ENCODE results near the gene TRABD2B.

DNA sequence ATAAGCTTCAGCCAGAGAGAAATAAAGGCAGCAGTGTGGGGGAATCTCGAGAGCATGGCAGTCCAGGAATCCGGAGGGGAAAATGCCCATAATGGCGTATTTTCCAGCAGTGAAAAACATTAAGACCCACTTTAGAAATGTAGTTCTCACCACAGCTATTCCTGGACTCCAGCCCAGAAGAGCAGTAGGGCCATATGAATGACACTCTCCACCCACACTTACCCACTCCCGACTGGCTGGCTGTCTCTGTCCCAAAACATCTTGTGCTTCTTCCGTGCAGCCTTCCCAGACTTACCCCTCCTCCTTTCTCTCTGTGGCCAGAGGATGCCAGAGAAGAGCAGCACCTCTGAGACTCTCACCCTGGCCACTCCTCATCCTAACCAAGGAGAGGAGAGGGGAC is 56.4 kb downstream of the TRABD2B start:
- TF ChIP-seq, protein P1, sequence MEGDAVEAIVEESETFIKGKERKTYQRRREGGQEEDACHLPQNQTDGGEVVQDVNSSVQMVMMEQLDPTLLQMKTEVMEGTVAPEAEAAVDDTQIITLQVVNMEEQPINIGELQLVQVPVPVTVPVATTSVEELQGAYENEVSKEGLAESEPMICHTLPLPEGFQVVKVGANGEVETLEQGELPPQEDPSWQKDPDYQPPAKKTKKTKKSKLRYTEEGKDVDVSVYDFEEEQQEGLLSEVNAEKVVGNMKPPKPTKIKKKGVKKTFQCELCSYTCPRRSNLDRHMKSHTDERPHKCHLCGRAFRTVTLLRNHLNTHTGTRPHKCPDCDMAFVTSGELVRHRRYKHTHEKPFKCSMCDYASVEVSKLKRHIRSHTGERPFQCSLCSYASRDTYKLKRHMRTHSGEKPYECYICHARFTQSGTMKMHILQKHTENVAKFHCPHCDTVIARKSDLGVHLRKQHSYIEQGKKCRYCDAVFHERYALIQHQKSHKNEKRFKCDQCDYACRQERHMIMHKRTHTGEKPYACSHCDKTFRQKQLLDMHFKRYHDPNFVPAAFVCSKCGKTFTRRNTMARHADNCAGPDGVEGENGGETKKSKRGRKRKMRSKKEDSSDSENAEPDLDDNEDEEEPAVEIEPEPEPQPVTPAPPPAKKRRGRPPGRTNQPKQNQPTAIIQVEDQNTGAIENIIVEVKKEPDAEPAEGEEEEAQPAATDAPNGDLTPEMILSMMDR (IDR thresholded peaks at IDR 0.05): no peak
- no peak for TF ChIP-seq POLR2A (IDR thresholded peaks at IDR 0.05)
